KMS-11 (cell line): ENCODE results near the gene TSHR.

ENCODE experiments used
- H2AFZ ChIP-seq: fragments of 200-600 bp; sonication (generic); 2 replicates; pipeline ENCODE4 v1.6.1; 2016; ENCODE audit warnings: antibody characterized with exemption, mixed run types, low read depth
- H3K27ac ChIP-seq: fragments of 200-600 bp; sonication (generic); 2 replicates; pipeline ENCODE4 v1.6.1; 2016; ENCODE audit warnings: mild to moderate bottlenecking, mixed run types
- H3K27me3 ChIP-seq: fragments of 200-600 bp; sonication (generic); 2 replicates; pipeline ENCODE4 v1.6.1; 2017; ENCODE audit warnings: mild to moderate bottlenecking, low read depth, mixed run types, moderate library complexity; ENCODE audit not compliant: insufficient read depth
- H3K36me3 ChIP-seq: fragments of 200-600 bp; sonication (generic); 2 replicates; pipeline ENCODE4 v1.6.1; 2017; ENCODE audit warnings: mild to moderate bottlenecking, mixed run types; ENCODE audit not compliant: insufficient read depth
- H3K4me1 ChIP-seq: fragments of 200-600 bp; sonication (generic); 2 replicates; pipeline ENCODE4 v1.6.1; 2016; ENCODE audit warnings: mild to moderate bottlenecking, low read depth, mixed run types; ENCODE audit not compliant: poor library complexity, severe bottlenecking
- H3K4me2 ChIP-seq: fragments of 200-600 bp; sonication (generic); 2 replicates; pipeline ENCODE4 v1.7.0; 2016; ENCODE audit warnings: mild to moderate bottlenecking, mixed run types
- H3K4me3 ChIP-seq: fragments of 200-600 bp; sonication (generic); IDR thresholded peaks from 2 replicates; pipeline ENCODE4 v1.6.1; 2017; ENCODE audit warnings: low read depth, low read length, mixed read lengths; ENCODE audit not compliant: insufficient read depth
- H3K79me2 ChIP-seq: fragments of 200-600 bp; sonication (generic); 2 replicates; pipeline ENCODE4 v1.6.1; 2016; ENCODE audit warnings: low read depth, mixed run types; ENCODE audit not compliant: insufficient read depth
- H3K9ac ChIP-seq: fragments of 200-600 bp; sonication (generic); 2 replicates; pipeline ENCODE4 v1.6.1; 2016; ENCODE audit warnings: mild to moderate bottlenecking, mixed run types
- H4K20me1 ChIP-seq: fragments of 200-600 bp; sonication (generic); 2 replicates; pipeline ENCODE4 v1.6.1; 2016; ENCODE audit warnings: mild to moderate bottlenecking, mixed run types; ENCODE audit not compliant: insufficient read depth
- CTCF ChIP-seq: fragments of 200-600 bp; sonication (generic); conservative IDR thresholded peaks from 2 replicates; pipeline ENCODE4 v1.6.1; 2017; ENCODE audit warnings: low read depth, mild to moderate bottlenecking, antibody characterized with exemption, low read length, moderate library complexity, mixed read lengths

TSHR gene

GRCh38 chr14:81023095-81023710, 67.8 kb downstream of the TSHR start:
- no peaks in the 10 kb centered on the region for H3K36me3 ChIP-seq
- no peak overlapping the region for H3K27ac ChIP-seq
- no peaks in the 10 kb centered on the region for H3K4me1 ChIP-seq
- no peak overlapping the region for H2AFZ ChIP-seq
- no peak for TF ChIP-seq CTCF
- H3K79me2 ChIP-seq = no peaks in the 10 kb centered on the region
- no peaks in the 10 kb centered on the region for H3K27me3 ChIP-seq
- no peak overlapping the region for H3K4me3 ChIP-seq
- no peak overlapping the region for H3K9ac ChIP-seq
- H4K20me1 ChIP-seq = no peaks in the 10 kb centered on the region
- no peak overlapping the region for H3K4me2 ChIP-seq

GRCh38 chr14:81028461-81028860, 73.0 kb downstream of the TSHR start:
- no peaks in the 10 kb centered on the region for H3K36me3 ChIP-seq
- no peaks in the 10 kb centered on the region for H3K4me1 ChIP-seq
- H3K27ac ChIP-seq = no peak overlapping the region
- H3K4me2 ChIP-seq = no peak overlapping the region
- TF ChIP-seq CTCF = no peak
- no peaks in the 10 kb centered on the region for H3K27me3 ChIP-seq
- no peaks in the 10 kb centered on the region for H4K20me1 ChIP-seq
- H3K9ac ChIP-seq = no peak overlapping the region
- no peak overlapping the region for H2AFZ ChIP-seq
- H3K79me2 ChIP-seq = no peaks in the 10 kb centered on the region
- H3K4me3 ChIP-seq = no peak overlapping the region

- Histone ChIP-seq H2AFZ (no peak overlapping the region), H3K27me3 (no peaks in the 10 kb centered on the region), H3K4me1 (no peaks in the 10 kb centered on the region), H3K9ac (no peak overlapping the region), H4K20me1 (no peaks in the 10 kb centered on the region), H3K27ac (no peak overlapping the region), H3K36me3 (no peaks in the 10 kb centered on the region), H3K4me2 (no peak overlapping the region), H3K79me2 (no peaks in the 10 kb centered on the region), H3K4me3 (no peak overlapping the region)
- no peak for TF ChIP-seq CTCF
These were observed 76.1 kb downstream of the TSHR start for GRCh38 chr14:81031488-81031887.

GRCh38 chr14:81033698-81034240, 78.3 kb downstream of the TSHR start:
- Histone ChIP-seq H3K4me2 (no peak overlapping the region), H4K20me1 (no peaks in the 10 kb centered on the region), H2AFZ (no peak overlapping the region), H3K9ac (no peak overlapping the region), H3K4me3 (no peak overlapping the region), H3K36me3 (no peaks in the 10 kb centered on the region), H3K79me2 (no peaks in the 10 kb centered on the region), H3K4me1 (no peaks in the 10 kb centered on the region), H3K27ac (no peak overlapping the region), H3K27me3 (no peaks in the 10 kb centered on the region)
- no peak for TF ChIP-seq CTCF
